ENCODE data around the gene TRAK1.

The TRAK1 gene

DNA sequence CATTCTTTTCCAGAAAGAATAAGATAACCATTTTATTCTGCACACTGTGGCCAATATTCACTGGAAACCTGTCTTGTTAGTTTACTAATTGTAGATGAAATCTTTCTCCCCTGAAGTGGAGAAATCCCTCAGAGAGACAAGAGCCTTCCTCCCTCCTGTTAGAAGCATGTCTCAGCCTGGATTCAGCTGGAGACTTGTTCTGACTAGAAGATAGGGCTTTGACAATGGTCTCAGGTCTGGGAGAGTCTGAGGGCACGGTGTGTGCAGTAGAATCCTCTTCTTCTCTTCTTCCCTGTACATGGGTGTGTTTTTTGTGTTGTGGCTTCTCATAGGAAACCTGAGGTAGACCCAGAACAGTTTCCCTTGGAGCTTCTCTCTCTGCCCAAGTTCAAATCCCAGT, 154.9 kb downstream of the TRAK1 start:
- DNase-seq (ENCODE audit: low spot score) = no peak

GRCh38 chr3:42247576-42248027, 156.4 kb downstream of the TRAK1 start:
- peak; percentile 74 for DNase-seq (ENCODE audit: low spot score)

GRCh38 chr3:42250761-42251160, 159.6 kb downstream of the TRAK1 start:
- no peak for DNase-seq (ENCODE audit: low spot score)

- DNase-seq (ENCODE audit: low spot score) = no peak
Measured at GRCh38 chr3:42254566-42254965, 163.4 kb downstream of the TRAK1 start.

DNA sequence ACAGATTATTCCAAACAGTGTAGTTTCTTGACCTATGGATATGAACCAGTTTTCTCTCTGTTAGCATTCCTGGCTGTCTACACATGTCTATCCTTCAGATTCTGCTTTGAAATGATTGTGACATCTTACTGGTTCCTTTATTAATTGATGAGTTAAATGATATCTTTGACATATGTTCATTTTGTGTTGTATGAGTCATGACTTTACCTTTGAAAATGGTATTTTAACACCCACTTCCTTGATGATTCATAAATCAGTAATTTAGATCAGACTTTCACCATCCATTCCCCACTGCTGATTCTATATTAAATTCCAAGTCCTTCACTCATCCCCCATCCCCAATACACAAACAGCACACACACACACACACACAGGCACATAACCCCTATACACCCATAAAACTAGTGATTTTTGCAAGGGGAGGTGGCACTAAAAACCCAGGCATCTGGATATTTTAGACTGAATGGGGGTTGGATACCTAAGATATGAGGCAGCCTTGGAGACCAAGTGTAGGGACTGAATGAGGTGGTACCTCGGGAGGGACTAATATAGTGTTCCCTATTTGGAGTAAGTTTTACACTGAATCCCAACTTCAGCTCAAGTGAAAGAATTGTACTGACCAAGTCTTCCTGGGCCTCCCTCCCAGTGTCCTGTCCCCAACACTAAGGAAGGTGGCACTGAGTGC, 165.1 kb downstream of the TRAK1 start:
- no peak for DNase-seq (ENCODE audit: low spot score)

DNA sequence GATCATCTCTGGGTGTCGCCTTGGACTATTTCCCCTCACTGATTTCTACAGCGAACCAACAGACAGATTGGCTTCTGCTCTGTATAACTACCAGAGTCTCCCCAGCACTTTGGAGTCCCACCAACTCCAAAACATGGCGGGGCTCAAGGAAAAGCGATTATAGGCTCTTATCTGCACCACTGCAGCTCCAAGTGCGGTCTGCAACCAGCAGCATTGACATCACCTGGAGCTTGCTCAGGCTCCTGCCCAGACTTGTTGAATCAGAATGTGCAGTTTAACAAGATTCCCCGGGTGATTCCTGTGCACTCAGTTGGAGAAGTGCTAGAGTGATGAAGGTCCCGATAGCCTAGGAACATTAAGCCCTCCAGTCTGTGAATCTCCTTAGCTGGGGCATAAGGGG, 165.8 kb downstream of the TRAK1 start:
- no peak for DNase-seq (ENCODE audit: low spot score)

DNA sequence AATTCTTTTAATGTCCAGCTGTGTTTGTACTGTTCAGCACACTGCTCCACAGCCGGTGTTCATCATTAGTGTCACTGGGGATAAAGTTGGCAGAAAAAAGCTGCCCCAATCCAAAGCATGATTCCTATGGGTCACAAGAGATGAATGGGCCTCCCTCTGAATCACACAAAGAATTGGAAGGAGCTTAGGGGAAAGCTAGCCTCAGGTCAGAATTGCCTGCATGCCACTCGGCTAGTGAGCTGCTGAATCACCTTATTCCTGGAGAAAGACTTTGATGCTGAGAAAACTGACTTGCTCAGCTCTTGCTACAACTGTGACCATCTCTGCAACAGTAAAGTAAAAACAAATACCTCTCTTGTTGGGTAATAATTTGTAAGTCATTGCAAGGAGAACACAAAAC, 171.4 kb downstream of the TRAK1 start:
- DNase-seq (ENCODE audit: low spot score) = peak; percentile 56

DNA sequence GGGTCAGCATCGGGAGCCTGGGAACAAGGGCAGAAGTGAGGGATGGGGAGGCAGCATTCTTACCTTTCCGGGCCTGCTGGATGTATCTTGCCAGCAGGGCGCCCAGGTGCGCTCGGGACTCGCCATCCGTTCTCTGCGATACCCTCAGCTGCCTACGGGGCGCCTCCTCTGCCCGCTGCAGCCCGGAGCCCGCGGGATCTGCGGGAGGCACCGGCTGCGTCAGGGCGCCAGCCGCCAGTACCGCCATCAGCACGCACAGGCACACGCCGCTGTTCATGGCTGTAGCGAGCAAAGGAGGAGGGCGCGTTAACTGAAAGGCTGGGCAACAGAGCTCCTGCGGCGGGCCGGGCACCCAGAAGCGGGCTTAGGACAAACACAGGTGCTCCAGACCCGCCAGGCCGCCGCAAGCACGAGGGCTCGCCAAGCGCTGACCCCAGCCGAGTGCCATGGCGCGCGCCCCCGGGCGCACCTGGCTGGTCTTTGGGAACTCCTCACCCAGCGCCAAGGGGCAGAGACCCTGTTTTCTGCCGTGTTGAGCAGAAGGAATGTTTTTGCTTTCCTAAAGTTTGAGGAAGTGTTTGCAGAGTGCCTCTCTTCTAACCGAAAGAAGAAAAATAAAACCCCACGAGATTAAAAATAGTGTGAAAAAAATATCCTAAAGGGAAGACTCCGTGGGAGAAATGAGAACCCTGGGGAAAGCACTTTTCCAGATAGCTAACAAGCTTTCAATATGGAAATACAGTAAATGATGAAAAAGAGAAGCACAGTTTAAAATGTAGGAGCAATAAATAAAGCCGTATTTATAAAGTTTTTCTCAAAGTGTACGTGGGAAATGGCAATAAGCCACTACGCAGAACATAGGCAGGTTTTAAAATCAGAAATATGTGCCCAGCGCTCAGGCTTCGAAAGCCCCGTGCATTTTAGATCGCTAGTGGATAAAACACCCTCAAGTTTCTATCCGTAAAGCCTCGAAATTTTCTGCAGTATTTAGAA, 172.5 kb downstream of the TRAK1 start:
- peak; percentile 58 for DNase-seq (ENCODE audit: low spot score)

DNA sequence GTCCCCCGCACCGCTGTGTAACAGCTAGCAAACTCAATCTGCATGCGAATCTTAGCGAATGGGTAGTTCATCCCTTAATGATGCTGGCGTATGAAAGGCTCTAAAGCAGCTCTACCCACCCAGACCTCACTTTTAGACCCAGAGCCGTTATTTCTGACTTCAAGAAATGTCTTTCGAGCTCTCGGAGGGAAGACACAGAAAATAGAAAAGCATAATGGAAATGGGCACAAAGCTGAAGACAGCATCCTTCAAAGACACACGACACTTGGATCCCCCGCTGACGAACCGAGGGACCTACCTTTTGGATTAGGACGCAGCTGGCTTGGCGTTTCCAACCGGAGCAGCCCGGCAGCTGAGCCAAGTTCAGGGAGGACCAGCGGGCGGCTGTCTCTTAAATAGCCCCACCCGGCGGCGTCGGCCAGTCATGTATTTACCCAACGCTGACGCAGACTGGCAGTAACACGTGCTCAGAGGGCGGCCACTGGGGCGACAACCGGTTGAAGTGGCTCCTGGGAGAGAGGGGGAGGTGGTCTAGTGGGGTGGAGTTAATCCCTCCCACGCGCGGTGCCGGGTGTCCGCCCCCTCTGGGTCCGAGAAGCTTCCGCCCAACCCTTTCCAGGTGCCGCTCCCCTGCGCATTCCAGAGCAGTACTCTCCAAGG, 173.4 kb downstream of the TRAK1 start:
- no peak for DNase-seq (ENCODE audit: low spot score)

DNA sequence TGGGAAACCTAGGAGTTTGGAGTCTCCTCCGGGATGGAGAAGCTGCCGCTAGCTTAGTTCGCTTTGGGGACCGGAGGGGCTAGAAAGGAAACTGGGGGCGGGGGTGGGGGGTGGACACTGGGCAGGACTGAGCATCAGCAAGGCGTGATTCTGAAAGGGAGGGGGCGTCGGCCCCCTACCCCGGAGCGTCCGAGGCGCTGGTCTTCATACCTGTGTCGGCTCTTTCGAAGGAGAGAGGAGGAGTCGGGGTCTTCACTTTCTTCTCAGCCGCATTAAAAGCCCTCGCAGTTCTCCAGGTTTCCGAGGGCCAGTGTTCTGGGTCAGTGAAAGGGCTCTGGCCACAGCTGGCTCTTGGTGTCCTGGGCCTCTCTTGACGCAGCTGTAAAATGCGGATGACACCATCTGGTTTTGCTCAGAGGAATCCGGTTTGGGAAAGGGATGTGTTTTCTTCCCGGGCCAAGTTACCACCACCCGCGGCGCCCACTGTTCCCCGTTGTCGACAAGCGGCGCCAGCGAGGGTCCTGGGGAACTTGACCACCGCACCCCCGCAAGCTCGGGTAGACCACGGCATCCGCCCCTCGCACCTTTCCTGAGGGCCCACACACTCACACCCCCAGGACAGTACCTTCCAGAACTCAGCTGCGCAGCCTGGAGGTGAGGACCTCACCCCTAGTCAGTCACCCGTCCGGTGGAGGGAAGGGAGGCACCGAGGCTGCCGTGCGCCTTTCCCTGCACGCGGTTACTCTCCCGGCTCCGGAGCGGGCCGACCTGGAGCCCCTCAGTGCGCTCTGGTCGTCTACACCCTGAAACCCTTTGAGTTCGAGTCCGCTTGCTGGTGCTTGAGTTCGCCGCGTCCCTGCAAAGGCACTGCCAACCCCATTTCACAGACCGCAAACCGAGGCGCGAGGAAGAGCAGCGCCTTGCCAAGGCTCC, 174.2 kb downstream of the TRAK1 start:
- DNase-seq (ENCODE audit: low spot score) = no peak

DNA sequence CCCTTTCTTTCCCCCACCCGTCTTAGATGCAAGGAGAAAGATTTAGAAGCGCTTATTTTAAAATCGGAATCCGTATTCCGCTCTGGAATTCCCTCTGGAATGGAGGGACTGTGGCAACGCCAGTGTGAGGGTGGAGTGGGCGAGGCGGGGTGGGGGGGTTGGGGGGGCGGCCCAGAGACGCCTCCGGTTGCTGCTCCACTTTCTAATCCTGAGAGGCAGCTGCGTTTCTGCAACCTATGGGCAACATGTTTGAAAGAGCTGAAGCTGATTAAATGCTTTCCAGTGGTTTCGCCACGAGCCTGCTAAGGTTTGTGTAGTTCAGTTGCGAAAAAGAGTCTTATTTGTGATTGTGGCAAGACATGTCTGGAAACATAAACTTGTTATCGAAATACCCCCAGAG, 174.9 kb downstream of the TRAK1 start, which contains the start of gene CCK:
CCK (minus strand) TSS at position 101 of the 400 bp plus-strand sequence. CDS start 2,555 bp downstream, outside the sequence.
- DNase-seq (ENCODE audit: low spot score) = no peak

DNA sequence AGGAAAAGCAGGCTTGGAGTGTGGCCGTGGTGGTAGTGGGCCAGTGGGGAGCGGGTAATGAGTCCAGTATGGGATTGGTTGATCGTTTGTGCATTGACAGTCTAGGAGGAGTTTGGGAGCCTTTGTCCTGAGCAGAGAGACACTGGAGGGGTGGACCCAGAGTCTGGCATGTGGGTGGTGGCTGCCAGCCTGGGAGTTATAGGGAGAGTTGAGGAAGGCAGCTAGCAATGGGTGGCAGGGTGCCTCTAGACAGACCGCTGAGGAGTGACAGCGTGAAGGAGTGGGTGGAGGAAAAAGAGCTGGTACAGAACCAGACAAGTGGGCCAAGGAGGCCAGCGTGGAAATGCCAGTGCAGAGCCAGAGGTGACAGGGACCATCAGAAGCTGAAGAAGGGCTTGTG, 176.7 kb downstream of the TRAK1 start:
- no peak for DNase-seq (ENCODE audit: low spot score)

- no peak for DNase-seq (ENCODE audit: low spot score)
Measured at GRCh38 chr3:42269647-42270046, 178.5 kb downstream of the TRAK1 start.

DNA sequence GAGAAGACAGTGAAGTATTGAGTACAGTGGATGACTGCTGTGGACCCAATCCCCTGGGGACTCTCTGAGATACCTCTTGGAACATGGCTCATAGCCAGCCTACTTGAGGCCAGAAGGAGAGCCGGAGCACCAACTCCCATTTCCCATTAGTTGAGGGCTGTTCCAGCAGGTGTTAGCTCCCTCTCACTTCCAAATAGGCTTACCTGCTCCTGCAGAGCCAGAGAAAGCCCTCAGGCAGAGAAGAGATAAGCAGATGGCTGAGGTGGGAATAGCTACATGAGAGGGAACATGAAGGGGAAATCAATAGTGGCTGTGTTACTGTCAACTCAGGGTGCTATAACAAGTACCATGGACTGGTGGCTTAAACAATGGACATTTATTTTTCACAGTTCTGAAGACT, 179.4 kb downstream of the TRAK1 start:
- DNase-seq (ENCODE audit: low spot score) = no peak

DNA sequence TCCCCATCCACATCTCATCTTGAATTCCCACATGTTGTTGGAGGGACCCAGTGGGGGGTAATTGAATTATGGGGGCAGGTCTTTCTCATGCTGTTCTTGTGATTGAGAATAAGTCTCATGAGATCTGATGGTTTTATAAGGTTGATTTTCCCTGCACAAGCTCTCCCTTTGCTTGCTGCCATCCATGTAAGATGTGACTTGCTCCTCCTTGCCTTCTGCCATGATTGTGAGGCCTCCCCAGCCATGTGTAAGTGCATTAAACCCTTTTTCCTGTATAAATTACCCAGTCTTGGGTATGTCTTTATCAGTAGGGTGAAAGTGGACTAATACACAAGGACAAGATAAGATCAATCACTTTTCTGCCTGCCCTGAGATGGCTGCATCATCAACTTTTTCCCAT, 180.6 kb downstream of the TRAK1 start:
- no peak for DNase-seq (ENCODE audit: low spot score)

DNA sequence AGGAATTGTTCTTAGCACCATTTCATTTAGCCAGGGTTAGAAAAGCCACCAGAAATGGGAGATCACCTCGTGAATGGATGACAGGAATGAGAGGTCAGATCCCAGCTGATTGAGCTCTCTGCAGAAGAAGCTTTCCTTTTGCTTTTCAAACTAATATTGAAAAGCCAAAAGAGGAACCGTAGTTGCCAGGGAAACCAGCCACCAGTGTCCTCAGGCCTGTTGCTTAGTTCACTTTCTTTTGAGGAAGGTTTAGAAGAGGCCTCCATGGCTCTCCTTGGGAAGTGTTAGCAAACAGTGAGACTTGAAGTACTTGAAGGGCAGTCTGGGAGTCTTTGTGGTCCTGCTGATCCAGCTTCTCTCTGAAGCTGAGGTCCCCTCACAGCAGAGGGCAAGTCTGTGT, 182.2 kb downstream of the TRAK1 start:
- DNase-seq (ENCODE audit: low spot score) = no peak

DNA sequence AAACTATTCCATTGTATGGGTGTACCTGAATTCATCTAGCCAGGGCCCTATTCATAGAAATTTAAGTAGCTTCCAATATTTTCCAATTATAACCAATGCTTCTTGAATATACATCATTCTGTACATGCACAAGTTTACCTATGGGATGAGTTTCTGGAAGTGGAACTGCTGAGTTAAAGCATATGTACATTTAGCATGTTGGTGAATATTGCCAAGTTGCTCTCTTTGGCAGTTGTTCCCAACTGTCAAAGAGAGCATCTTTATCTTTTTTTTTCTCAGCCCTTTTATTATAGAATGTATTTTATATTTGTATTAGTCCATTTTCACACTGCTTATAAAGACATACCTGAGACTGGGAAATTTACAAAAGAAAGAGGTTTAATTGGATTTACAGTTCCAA, 183.1 kb downstream of the TRAK1 start:
- no peak for DNase-seq (ENCODE audit: low spot score)

DNA sequence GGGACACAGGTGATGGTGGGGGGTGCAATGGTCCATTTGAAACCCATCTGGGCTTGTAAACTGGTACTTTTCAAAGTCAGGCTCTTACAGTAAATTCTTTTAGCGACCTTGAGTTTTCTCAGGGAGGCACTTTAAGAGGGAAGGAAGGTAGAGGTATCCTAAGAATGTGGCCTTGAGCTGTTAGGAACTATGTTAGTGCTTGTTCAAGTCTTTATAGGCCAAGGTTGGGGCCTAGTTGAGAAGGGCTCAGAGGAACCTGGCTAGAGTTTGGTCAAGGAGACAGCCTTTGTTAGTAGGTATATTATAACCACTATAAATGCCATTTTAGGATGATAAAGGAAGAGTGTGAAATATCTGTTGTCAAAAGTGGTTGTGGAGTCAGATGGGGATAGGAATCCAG, 184.1 kb downstream of the TRAK1 start:
- no peak for DNase-seq (ENCODE audit: low spot score)
